Hair follicle dermal papilla cell (primary cell): ENCODE measurements around the gene RNF7. TPM values are rescaled to one million over a fixed set of nuclear protein-coding genes. Genes with fewer than 3 reads are reported as not detected.

Experiments used
- small RNA-seq: library from RNA; depleted of rRNA; stranded (forward); fragments of <200 nt; gene quantifications from one replicate; pipeline ENCODE3, GENCODE V24; 2012
- total RNA-seq: library from RNA; depleted of rRNA; stranded (reverse); fragments of >200 nt; gene quantifications from 2 replicates; pipeline ENCODE4 v1.2.3, GENCODE V29; 2012

The RNF7 gene
- total RNA-seq, result 51.3 and 69.9 TPM in 2 replicates

GRCh38 chr3:141738022-141738890, at the start of gene RNF7:
RNF7 (plus strand) TSS chr3:141738298; CDS start chr3:141738342, 44 bp downstream.

GRCh38 chr3:141763088-141763750, 25.1 kb downstream of the RNF7 start, which contains the start of gene GRK7:
GRK7 (plus strand) TSS chr3:141763408; CDS start chr3:141778285, 14,877 bp downstream.

Small RNA genes lying within 50 kb of the gene (small RNA-seq; reads per million reads assigned to genes)
- not detected for gene AC112771.1

Other genes with a start within 250 kb of the RNF7 start
- gene GRK7, start 25.1 kb downstream of the RNF7 start, total RNA-seq, result 0.12 TPM in 1 of 2 replicates, not detected in the other
- 37.8 and 48.9 TPM in 2 replicates for gene ATP1B3, start 138.3 kb downstream of the RNF7 start, total RNA-seq